ENCODE data around the gene CCP110.
A peak's percentile ranks its signal among the peaks of the same experiment; 100 is the strongest.

CCP110 gene

GRCh38 chr16:19521471-19522396 lies 2.0 kb upstream of the CCP110 start, which contains the start of gene GDE1:
TSS of gene GDE1 (minus strand) at chr16:19522098. CDS start at chr16:19521964, 134 bp downstream.
- H3K27ac ChIP-seq = peak within 1 kb of the TSS; percentile 83
- no peak for TF ChIP-seq ZFX (IDR thresholded peaks at IDR 0.05; ENCODE audit: borderline replicate concordance)
- peak; percentile 71 for TF ChIP-seq CTCF (IDR thresholded peaks at IDR 0.05)

- H3K27ac ChIP-seq = peak overlapping the region; percentile 83
- no peak for TF ChIP-seq CTCF (IDR thresholded peaks at IDR 0.05)
- TF ChIP-seq ZFX (IDR thresholded peaks at IDR 0.05; ENCODE audit: borderline replicate concordance) = no peak
Observed at GRCh38 chr16:19522397-19522732, 1.4 kb upstream of the CCP110 start.

GRCh38 chr16:19522760-19523159 lies 982 bp upstream of the CCP110 start:
- TF ChIP-seq ZFX (IDR thresholded peaks at IDR 0.05; ENCODE audit: borderline replicate concordance) (no peak), CTCF (IDR thresholded peaks at IDR 0.05) (no peak)
- H3K27ac ChIP-seq = peak overlapping the region; percentile 83

GRCh38 chr16:19523184-19523558 lies 571 bp upstream of the CCP110 start:
- no peak for TF ChIP-seq CTCF (IDR thresholded peaks at IDR 0.05)
- TF ChIP-seq ZFX (IDR thresholded peaks at IDR 0.05; ENCODE audit: borderline replicate concordance) = no peak
- peak overlapping the region; percentile 83; the same call in 1 of the 2 replicates for H3K27ac ChIP-seq

- TF ChIP-seq ZFX (IDR thresholded peaks at IDR 0.05; ENCODE audit: borderline replicate concordance) = no peak
- TF ChIP-seq CTCF (IDR thresholded peaks at IDR 0.05) = no peak
- H3K27ac ChIP-seq = peak overlapping the region; percentile 54
Observed at GRCh38 chr16:19524356-19524615, 544 bp downstream of the CCP110 start.

- TF ChIP-seq ZFX (IDR thresholded peaks at IDR 0.05; ENCODE audit: borderline replicate concordance) = no peak
- TF ChIP-seq CTCF (IDR thresholded peaks at IDR 0.05) = no peak
- peak overlapping the region; percentile 54 for H3K27ac ChIP-seq
Observed at GRCh38 chr16:19524616-19525384, 1.1 kb downstream of the CCP110 start.

- no peak overlapping the region for H3K27ac ChIP-seq
- TF ChIP-seq CTCF (IDR thresholded peaks at IDR 0.05) = no peak
- no peak for TF ChIP-seq ZFX (IDR thresholded peaks at IDR 0.05; ENCODE audit: borderline replicate concordance)
Observed at GRCh38 chr16:19525385-19525723, 1.6 kb downstream of the CCP110 start.
